H9 (cell line): Measurements from ENCODE around the gene ITGA7. TPM values are rescaled to one million over a fixed set of nuclear protein-coding genes. Genes with fewer than 3 reads are reported as not detected.

Experiments used
- DNase-seq: peaks from one replicate; pipeline ENCODE4 v3.0.0-alpha.2; 2017
- H2AFZ ChIP-seq: one replicate; pipeline ENCODE4 v1.6.1; 2013; ENCODE audit warnings: mild to moderate bottlenecking, low read length, control low read depth, moderate library complexity
- H2AK5ac ChIP-seq: 2 replicates; pipeline ENCODE4 v1.6.1; 2013; ENCODE audit warnings: low read length, control low read depth, mixed read lengths; ENCODE audit not compliant: insufficient read length
- H2BK120ac ChIP-seq: one replicate; pipeline ENCODE4 v1.6.1; 2013; ENCODE audit warnings: low read depth, mild to moderate bottlenecking, low read length, control low read depth, inconsistent platforms; ENCODE audit not compliant: poor library complexity, severe bottlenecking
- H2BK12ac ChIP-seq: 2 replicates; pipeline ENCODE4 v1.6.1; 2013; ENCODE audit warnings: low read length, control low read depth, mixed read lengths, low read depth; ENCODE audit not compliant: insufficient read length
- H2BK15ac ChIP-seq: 2 replicates; pipeline ENCODE4 v1.6.1; 2013; ENCODE audit warnings: low read depth, low read length, control low read depth
- H2BK20ac ChIP-seq: one replicate; pipeline ENCODE4 v1.6.1; 2013; ENCODE audit warnings: low read depth, mild to moderate bottlenecking, low read length, control low read depth, inconsistent platforms; ENCODE audit not compliant: poor library complexity, severe bottlenecking
- H2BK5ac ChIP-seq: 2 replicates; pipeline ENCODE4 v1.6.1; 2013; ENCODE audit warnings: low read length, control low read depth, mixed read lengths; ENCODE audit not compliant: insufficient read length
- H3K14ac ChIP-seq: 2 replicates; pipeline ENCODE4 v1.6.1; 2013; ENCODE audit warnings: low read length, control low read depth; ENCODE audit not compliant: insufficient read depth
- H3K18ac ChIP-seq: 2 replicates; pipeline ENCODE4 v1.6.1; 2013; ENCODE audit warnings: low read depth, mild to moderate bottlenecking, mixed read lengths, low read length, control low read depth; ENCODE audit not compliant: insufficient read length
- H3K23ac ChIP-seq: 2 replicates; pipeline ENCODE4 v1.6.1; 2013; ENCODE audit warnings: low read length, control low read depth, mixed read lengths, low read depth; ENCODE audit not compliant: insufficient read length
- H3K23me2 ChIP-seq: 2 replicates; pipeline ENCODE4 v1.6.1; 2013; ENCODE audit warnings: low read depth, mild to moderate bottlenecking, mixed read lengths, low read length, control low read depth; ENCODE audit not compliant: insufficient read length, poor library complexity, severe bottlenecking
- H3K27ac ChIP-seq: 2 replicates; pipeline ENCODE4 v1.5.1; 2013; ENCODE audit warnings: low read length, control low read depth, mixed read lengths, low read depth; ENCODE audit not compliant: insufficient read length
- H3K27me3 ChIP-seq: 2 replicates; pipeline ENCODE4 v1.6.1; 2013; ENCODE audit warnings: low read length, control low read depth, inconsistent platforms; ENCODE audit not compliant: insufficient read depth
- H3K4ac ChIP-seq: 2 replicates; pipeline ENCODE4 v1.6.1; 2013; ENCODE audit warnings: low read depth, mild to moderate bottlenecking, control low read depth, inconsistent platforms, low read length, moderate library complexity
- H3K4me1 ChIP-seq: 2 replicates; pipeline ENCODE4 v1.6.1; 2013; ENCODE audit warnings: low read length, control low read depth, inconsistent platforms; ENCODE audit not compliant: insufficient read depth
- H3K4me2 ChIP-seq: 2 replicates; pipeline ENCODE4 v1.6.1; 2013; ENCODE audit warnings: low read length, control low read depth, mixed read lengths; ENCODE audit not compliant: insufficient read length, insufficient read depth
- H3K56ac ChIP-seq: 2 replicates; pipeline ENCODE4 v1.6.1; 2013; ENCODE audit warnings: low read depth, mild to moderate bottlenecking, mixed read lengths, low read length, control low read depth; ENCODE audit not compliant: insufficient read length
- H3K79me1 ChIP-seq: 2 replicates; pipeline ENCODE4 v1.6.1; 2013; ENCODE audit warnings: low read depth, mild to moderate bottlenecking, moderate library complexity, low read length, control low read depth, inconsistent platforms; ENCODE audit not compliant: insufficient read depth, poor library complexity, severe bottlenecking
- H3K79me2 ChIP-seq: 2 replicates; pipeline ENCODE4 v1.6.1; 2013; ENCODE audit warnings: low read length, control low read depth, inconsistent platforms; ENCODE audit not compliant: insufficient read depth
- H3K9ac ChIP-seq: 2 replicates; pipeline ENCODE4 v1.6.1; 2013; ENCODE audit warnings: low read length, control low read depth, mixed read lengths; ENCODE audit not compliant: insufficient read length; ENCODE audit errors: extremely low read depth
- H3K9me3 ChIP-seq: one replicate; pipeline ENCODE4 v1.6.1; 2013; ENCODE audit warnings: low read depth, low read length, inconsistent platforms; ENCODE audit not compliant: control insufficient read depth
- H3T11ph ChIP-seq: one replicate; pipeline ENCODE4 v1.6.1; 2013; ENCODE audit warnings: mild to moderate bottlenecking, low read length, control low read depth, inconsistent platforms
- H4K20me1 ChIP-seq: one replicate; pipeline ENCODE4 v1.6.1; 2013; ENCODE audit not compliant: control insufficient read depth, insufficient read length, insufficient read depth
- H4K5ac ChIP-seq: 2 replicates; pipeline ENCODE4 v1.6.1; 2013; ENCODE audit warnings: low read depth, mild to moderate bottlenecking, mixed read lengths, low read length, control low read depth; ENCODE audit not compliant: insufficient read length
- H4K8ac ChIP-seq: replicated peaks from 2 replicates; pipeline ENCODE4 v1.6.1; 2013; ENCODE audit warnings: low read length, control low read depth, mixed read lengths, low read depth; ENCODE audit not compliant: insufficient read length
- H4K91ac ChIP-seq: 2 replicates; pipeline ENCODE4 v1.6.1; 2013; ENCODE audit warnings: low read depth, mild to moderate bottlenecking, moderate library complexity, mixed read lengths, low read length, control low read depth; ENCODE audit not compliant: insufficient read length
- H3K27ac Mint-ChIP-seq, 3 experiments: 2 replicates in 2 of 3; 3 replicates in 1 of 3; pipeline ENCODE4 v1.8.0; 2020 to 2021; ENCODE audit warnings: mixed read lengths in 3 of 3, mild to moderate bottlenecking in 1 of 3, moderate library complexity in 1 of 3
- H3K27me3 Mint-ChIP-seq: 2 replicates; pipeline ENCODE4 v1.8.0; 2021; ENCODE audit warnings: low read depth, mild to moderate bottlenecking, moderate library complexity, mixed read lengths
- H3K36me3 Mint-ChIP-seq, 3 experiments: 2 replicates in 2 of 3; 3 replicates in 1 of 3; pipeline ENCODE4 v1.8.0; 2020 to 2021; ENCODE audit warnings: low read depth in 3 of 3, mixed read lengths in 3 of 3; ENCODE audit not compliant: insufficient read depth in 1 of 3
- H3K4me1 Mint-ChIP-seq, 2 experiments: 2 replicates each; pipeline ENCODE4 v1.8.0; 2020; ENCODE audit warnings: mixed read lengths in 2 of 2
- H3K4me3 Mint-ChIP-seq, 2 experiments: 2 replicates in 1 of 2; 3 replicates in 1 of 2; pipeline ENCODE4 v1.8.0; 2020 to 2021; ENCODE audit warnings: mild to moderate bottlenecking in 2 of 2, mixed read lengths in 2 of 2, moderate library complexity in 1 of 2
- H3K9me3 Mint-ChIP-seq, 2 experiments: 2 replicates in 1 of 2; 3 replicates in 1 of 2; pipeline ENCODE4 v1.8.0; 2020; ENCODE audit warnings: mild to moderate bottlenecking in 2 of 2, mixed read lengths in 2 of 2, moderate library complexity in 1 of 2
- CTCF ChIP-seq: fragments of 200-600 bp; sonication (generic); conservative IDR thresholded peaks from 3 replicates; pipeline ENCODE4 v1.8.0; 2021; ENCODE audit warnings: antibody characterized with exemption, mild to moderate bottlenecking
- WGBS: extraction: QIAGEN DNeasy Blood & Tissue Kit; methylation state at CpG from one replicate; pipeline ENCODE4 v1.1.7; 2013; ENCODE audit warnings: missing lambda C conversion rate, low lambda C conversion rate, mixed read lengths; ENCODE audit not compliant: insufficient read length; ENCODE audit errors: extremely low coverage; 5-methylcytosine and 5-hydroxymethylcytosine counted together
- total RNA-seq: library from RNA; stranded (reverse); gene quantifications from 2 replicates; pipeline ENCODE4 v1.2.1, GENCODE V29; 2021

The ITGA7 gene
- total RNA-seq, 1 experiment from 2014 or later, result 119 TPM

DNA sequence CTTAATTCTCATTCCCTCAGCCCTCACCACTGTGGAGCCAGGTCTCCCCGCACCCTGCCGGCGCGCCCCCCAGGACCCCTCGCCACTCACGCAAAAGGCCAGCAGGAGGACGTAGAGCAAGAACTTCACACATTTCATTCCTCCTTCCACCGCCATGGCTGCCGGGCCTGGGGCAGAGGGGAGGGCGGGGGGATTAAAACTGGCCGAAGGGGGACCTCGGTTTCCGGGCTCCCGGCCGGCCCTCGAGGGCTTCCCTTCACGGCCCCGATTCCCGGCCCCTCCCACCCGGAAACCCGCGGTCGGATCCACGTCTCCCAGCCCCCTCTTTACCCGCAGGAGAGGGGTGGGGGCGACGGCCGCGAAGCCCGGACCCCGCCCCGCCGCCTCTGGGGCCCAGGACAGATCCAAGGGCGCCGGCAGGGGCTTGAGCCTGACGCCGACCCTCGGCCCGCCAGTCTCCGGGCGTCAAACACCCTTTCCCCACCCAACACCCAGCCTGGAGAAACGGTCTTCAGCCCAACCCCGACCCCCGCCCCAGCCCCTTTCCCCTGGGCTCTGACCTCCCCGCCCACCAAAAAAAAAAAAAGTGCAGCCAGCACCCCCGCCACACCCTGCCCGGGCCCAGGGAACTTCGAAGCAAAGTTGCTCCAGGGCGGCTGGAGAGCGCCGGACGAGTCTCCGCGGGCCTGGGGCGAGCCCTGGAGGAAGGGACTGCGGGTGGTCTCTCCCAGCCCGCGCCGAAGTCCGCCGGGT, 20.7 kb upstream of the ITGA7 start:
- Histone ChIP-seq H2BK12ac (no peak overlapping the region), H2AFZ (no peak overlapping the region), H3T11ph (no peak overlapping the region), H3K4me1 (peaks cover 3% of the 10 kb centered on the region; the same call in 1 of the 2 replicates), H4K5ac (no peak overlapping the region), H3K9ac (peak overlapping the region; percentile 50), H3K4me2 (peak overlapping the region; percentile 83), H4K91ac (no peak overlapping the region), H2BK120ac (no peak overlapping the region), H2BK20ac (no peak overlapping the region), H3K27ac (no peak overlapping the region), H3K14ac (peak overlapping the region; percentile 74), H3K4ac (no peak overlapping the region), H2BK5ac (no peak overlapping the region), H4K8ac (no peak overlapping the region), H3K23me2 (peaks cover 14% of the 10 kb centered on the region), H2AK5ac (no peak overlapping the region), H3K18ac (peak overlapping the region; percentile 69), H3K23ac (no peak overlapping the region), H3K56ac (no peak overlapping the region), H3K79me2 (peaks cover 7% of the 10 kb centered on the region; the same call in 1 of the 2 replicates), H3K27me3 (no peaks in the 10 kb centered on the region), H3K9me3 (no peaks in the 10 kb centered on the region), H4K20me1 (no peaks in the 10 kb centered on the region), H2BK15ac (no peak overlapping the region), H3K79me1 (peaks cover 7% of the 10 kb centered on the region)
- no peak for DNase-seq
- no peaks in the 10 kb centered on the region; a peak in 1 of 5 replicates for H3K9me3 Mint-ChIP-seq
- WGBS, result no CpG with 5 or more reads among the region's 61 CpGs
- H3K27ac Mint-ChIP-seq, result peak overlapping the region in 1 of 3 experiments; percentile 80; a peak in 2 of 7 replicates
- H3K36me3 Mint-ChIP-seq, result peaks cover 21 to 42% (median 42%) of the 10 kb centered on the region in 3 experiments; a peak in 6 of 7 replicates
- TF ChIP-seq CTCF, result no peak
- H3K4me1 Mint-ChIP-seq, result peaks cover 38 to 40% of the 10 kb centered on the region in 2 experiments
- H3K4me3 Mint-ChIP-seq, result peak overlapping the region; percentile 89 to 93
- no peaks in the 10 kb centered on the region; the same call in 1 of the 2 replicates for H3K27me3 Mint-ChIP-seq
